ENCODE results near the gene UBE2E3. TPM values are rescaled to one million over a fixed set of nuclear protein-coding genes. Genes with fewer than 3 reads are reported as not detected.

The UBE2E3 gene
- total RNA-seq, 6 experiments from 2014 or later, result 99.4 to 131 (median 116) TPM

DNA sequence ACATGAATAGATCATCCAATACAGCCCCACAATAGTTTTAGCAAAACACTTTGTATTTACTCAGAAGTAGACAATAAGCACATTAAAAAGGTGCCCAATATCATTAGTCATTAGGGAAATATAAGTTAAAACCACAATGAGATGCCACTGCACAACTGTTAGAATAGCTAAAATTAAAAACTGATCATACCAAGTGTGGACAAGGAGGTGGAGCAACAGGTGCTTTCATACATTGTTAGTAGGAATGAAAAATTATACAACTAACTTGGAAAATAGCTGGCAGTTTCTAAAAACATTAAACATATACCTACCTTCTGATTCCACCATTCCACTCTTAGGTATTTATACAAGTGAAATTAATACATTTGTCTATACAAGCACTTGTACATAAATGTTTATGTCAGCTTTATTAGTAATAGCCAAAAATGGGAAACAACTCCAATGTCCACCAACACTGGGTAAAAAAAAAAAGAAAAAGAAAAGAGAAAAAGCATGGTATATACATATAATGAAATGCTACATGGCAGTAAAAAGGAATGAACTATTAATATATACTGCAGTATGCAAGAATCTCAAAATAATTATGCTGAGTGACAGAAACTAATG is 27.6 kb upstream of the UBE2E3 start:
- no peaks in the 10 kb centered on the region for H3K36me3 Mint-ChIP-seq (ENCODE audit: low read depth)
- no peak overlapping the region for H3K27ac Mint-ChIP-seq
- no peak for DNase-seq
- no peak overlapping the region for H3K4me3 Mint-ChIP-seq
- H3K4me1 Mint-ChIP-seq (ENCODE audit: low read depth), result no peaks in the 10 kb centered on the region
- H3K27me3 Mint-ChIP-seq (ENCODE audit: insufficient read depth), result no peaks in the 10 kb centered on the region
- TF ChIP-seq, protein P1, sequence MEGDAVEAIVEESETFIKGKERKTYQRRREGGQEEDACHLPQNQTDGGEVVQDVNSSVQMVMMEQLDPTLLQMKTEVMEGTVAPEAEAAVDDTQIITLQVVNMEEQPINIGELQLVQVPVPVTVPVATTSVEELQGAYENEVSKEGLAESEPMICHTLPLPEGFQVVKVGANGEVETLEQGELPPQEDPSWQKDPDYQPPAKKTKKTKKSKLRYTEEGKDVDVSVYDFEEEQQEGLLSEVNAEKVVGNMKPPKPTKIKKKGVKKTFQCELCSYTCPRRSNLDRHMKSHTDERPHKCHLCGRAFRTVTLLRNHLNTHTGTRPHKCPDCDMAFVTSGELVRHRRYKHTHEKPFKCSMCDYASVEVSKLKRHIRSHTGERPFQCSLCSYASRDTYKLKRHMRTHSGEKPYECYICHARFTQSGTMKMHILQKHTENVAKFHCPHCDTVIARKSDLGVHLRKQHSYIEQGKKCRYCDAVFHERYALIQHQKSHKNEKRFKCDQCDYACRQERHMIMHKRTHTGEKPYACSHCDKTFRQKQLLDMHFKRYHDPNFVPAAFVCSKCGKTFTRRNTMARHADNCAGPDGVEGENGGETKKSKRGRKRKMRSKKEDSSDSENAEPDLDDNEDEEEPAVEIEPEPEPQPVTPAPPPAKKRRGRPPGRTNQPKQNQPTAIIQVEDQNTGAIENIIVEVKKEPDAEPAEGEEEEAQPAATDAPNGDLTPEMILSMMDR (IDR thresholded peaks at IDR 0.05), result no peak
- H3K9me3 Mint-ChIP-seq, result no peaks in the 10 kb centered on the region

DNA sequence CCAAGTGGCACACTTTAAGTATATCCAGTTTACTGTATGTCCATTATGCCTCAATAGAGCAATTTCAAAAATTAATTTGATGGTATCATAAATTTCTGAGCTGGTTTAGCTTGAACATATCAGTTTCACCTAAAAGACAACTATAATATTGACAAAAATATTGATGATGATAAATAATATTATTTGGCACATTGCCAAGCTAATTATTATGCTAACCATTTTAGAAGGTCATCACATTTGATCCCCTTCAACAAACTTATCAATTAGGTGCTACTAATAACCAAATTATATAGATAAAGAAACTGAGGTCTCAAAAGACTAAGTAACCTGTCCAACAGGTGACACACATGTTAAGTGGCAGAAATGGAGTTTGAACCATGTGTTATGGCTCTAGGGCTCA is 26.9 kb upstream of the UBE2E3 start:
- H3K4me1 Mint-ChIP-seq (ENCODE audit: low read depth), result no peaks in the 10 kb centered on the region
- no peaks in the 10 kb centered on the region for H3K27me3 Mint-ChIP-seq (ENCODE audit: insufficient read depth)
- TF ChIP-seq, protein P1 (IDR thresholded peaks at IDR 0.05), result no peak
- no peaks in the 10 kb centered on the region for H3K9me3 Mint-ChIP-seq
- H3K4me3 Mint-ChIP-seq, result no peak overlapping the region
- DNase-seq, result no peak
- H3K36me3 Mint-ChIP-seq (ENCODE audit: low read depth), result no peaks in the 10 kb centered on the region
- H3K27ac Mint-ChIP-seq, result no peak overlapping the region

DNA sequence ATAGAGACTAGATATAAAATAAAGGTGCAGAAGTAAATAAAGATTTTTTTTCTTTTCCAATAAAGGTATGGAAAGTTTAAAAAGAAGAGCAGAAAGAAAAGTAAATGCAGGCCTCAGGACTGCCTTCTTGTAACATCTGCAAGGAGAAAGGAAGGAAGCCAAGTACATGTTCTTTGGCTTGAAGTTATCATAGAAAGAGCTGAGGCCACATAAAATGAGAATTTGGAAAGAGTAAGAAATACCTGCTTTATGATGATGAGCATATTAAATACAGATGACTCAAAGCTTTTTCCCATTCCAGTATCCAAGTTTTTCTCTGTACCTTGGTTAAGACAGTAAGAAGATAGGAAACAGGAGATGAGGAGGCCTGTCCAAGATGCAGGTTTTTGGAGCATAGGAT is 25.3 kb upstream of the UBE2E3 start:
- H3K9me3 Mint-ChIP-seq, result no peaks in the 10 kb centered on the region
- TF ChIP-seq, protein P1 (IDR thresholded peaks at IDR 0.05), result no peak
- DNase-seq, result no peak

DNA sequence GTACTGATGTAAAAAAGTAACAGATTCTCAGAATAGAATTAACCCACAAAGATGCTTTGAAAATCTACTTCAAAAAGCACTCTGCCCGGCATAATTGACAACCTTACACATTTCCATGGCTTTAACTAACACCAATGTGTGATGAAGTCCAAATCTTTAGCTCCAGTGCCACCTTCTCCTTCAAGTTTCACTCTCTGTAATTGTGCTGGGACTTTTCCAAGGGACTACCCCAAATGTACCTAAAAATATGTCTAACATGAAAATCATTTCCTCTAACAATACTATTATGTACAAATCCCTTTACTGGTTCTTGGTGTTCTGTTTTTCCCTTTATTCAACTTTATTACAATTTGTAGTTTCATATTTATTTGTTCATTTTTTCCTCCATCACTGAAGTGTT is 20.6 kb upstream of the UBE2E3 start:
- no peaks in the 10 kb centered on the region for H3K4me1 Mint-ChIP-seq (ENCODE audit: low read depth)
- H3K9me3 Mint-ChIP-seq, result no peaks in the 10 kb centered on the region
- TF ChIP-seq, protein P1 (IDR thresholded peaks at IDR 0.05), result no peak
- DNase-seq, result no peak
- H3K27me3 Mint-ChIP-seq (ENCODE audit: insufficient read depth), result peaks cover 2% of the 10 kb centered on the region; the same call in 1 of the 2 replicates
- H3K36me3 Mint-ChIP-seq (ENCODE audit: low read depth), result no peaks in the 10 kb centered on the region
- H3K4me3 Mint-ChIP-seq, result no peak overlapping the region
- H3K27ac Mint-ChIP-seq, result no peak overlapping the region

More for the DNA sequence above, 25.3 kb upstream of the UBE2E3 start:
- H3K27ac Mint-ChIP-seq, result no peak overlapping the region
- no peaks in the 10 kb centered on the region for H3K36me3 Mint-ChIP-seq (ENCODE audit: low read depth)
- H3K27me3 Mint-ChIP-seq (ENCODE audit: insufficient read depth), result no peaks in the 10 kb centered on the region
- no peaks in the 10 kb centered on the region for H3K4me1 Mint-ChIP-seq (ENCODE audit: low read depth)
- H3K4me3 Mint-ChIP-seq, result no peak overlapping the region

DNA sequence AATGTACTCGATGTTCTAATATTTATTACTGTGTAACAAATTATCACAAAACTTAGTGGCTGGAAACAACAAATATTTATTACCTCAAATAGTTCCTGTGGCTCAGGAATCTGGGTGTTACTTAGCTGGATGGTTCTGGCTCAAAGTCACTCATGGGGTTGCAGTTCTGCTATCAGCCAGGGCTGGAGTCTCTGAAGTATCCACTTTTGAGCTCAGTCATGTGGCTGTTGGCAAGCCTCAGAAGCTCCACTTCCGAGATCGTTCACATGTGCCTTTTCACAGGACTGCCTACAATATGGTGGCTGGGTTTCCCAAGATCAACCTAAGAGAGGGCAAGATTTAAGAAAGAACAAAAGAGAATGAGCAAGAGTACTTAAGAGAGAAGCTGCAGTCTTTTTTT is 19.4 kb upstream of the UBE2E3 start:
- no peaks in the 10 kb centered on the region for H3K4me1 Mint-ChIP-seq (ENCODE audit: low read depth)
- H3K27me3 Mint-ChIP-seq (ENCODE audit: insufficient read depth), result peaks cover 2% of the 10 kb centered on the region; the same call in 1 of the 2 replicates
- H3K9me3 Mint-ChIP-seq, result no peaks in the 10 kb centered on the region
- no peak overlapping the region for H3K4me3 Mint-ChIP-seq
- TF ChIP-seq, protein P1 (IDR thresholded peaks at IDR 0.05), result no peak
- H3K27ac Mint-ChIP-seq, result no peak overlapping the region
- no peaks in the 10 kb centered on the region for H3K36me3 Mint-ChIP-seq (ENCODE audit: low read depth)
- DNase-seq, result no peak

All from HFFc6 (cell line).